Endothelial cell of umbilical vein (primary cell): ENCODE measurements around the gene CECR2. TPM values are rescaled to one million over a fixed set of nuclear protein-coding genes. Genes with fewer than 3 reads are reported as not detected.
"Not testable (repeated sequence)": the region's sequence is repeated elsewhere in the genome, so short reads cannot be mapped to it uniquely, and the experiment has no call there.

Source experiments
- BruUV-seq: library from RNA; stranded (reverse); fragments of 400-500 nt; replicated peaks from 2 replicates; lab custom pipeline; 2021; lab: Mats Ljungman, UMichigan
- CTCF ChIA-PET: fragments of 300-600, 350-600 bp; sonication (Branson Sonifier 250); formaldehyde crosslinking; loops from one replicate; lab custom pipeline; 2021; ENCODE audit warnings: antibody characterized with exemption, inconsistent platforms; lab: Charles Lee
- POLR2A ChIA-PET: fragments of 300-600, 350-600 bp; sonication (Branson Sonifier 250); formaldehyde crosslinking; loops from one replicate; lab custom pipeline; 2021; ENCODE audit warnings: antibody characterized with exemption, inconsistent platforms; lab: Charles Lee
- DNase-seq: peaks from one replicate; pipeline ENCODE4 v3.0.0-alpha.2; 2011; ENCODE audit warnings: low read depth, low spot score
- FAIRE-seq: peaks from 2 replicates; lab custom pipeline; 2011; peaks lifted over from hg19 to GRCh38; lab: Jason Lieb, UNC
- H2AFZ ChIP-seq: 2 replicates; pipeline ENCODE4 v1.6.0; 2012; ENCODE audit warnings: low read depth, low read length, control low read depth, inconsistent platforms
- H3K27ac ChIP-seq: 2 replicates; pipeline ENCODE4 v1.5.1; 2011; ENCODE audit warnings: low read depth, mild to moderate bottlenecking, control low read depth, low read length, moderate library complexity; ENCODE audit not compliant: insufficient read depth
- H3K27me3 ChIP-seq, 2 experiments: 2 replicates each; pipeline versions ENCODE4 v1.6.0 to v1.6.1; 2011; ENCODE audit warnings: low read length in 2 of 2, mixed read lengths in 1 of 2; ENCODE audit not compliant: control insufficient read depth in 2 of 2, insufficient read depth in 2 of 2
- H3K36me3 ChIP-seq, 2 experiments: 2 replicates in 1 of 2; 3 replicates in 1 of 2; pipeline ENCODE4 v1.5.1; 2011; ENCODE audit warnings: low read length in 2 of 2, mild to moderate bottlenecking in 1 of 2, moderate library complexity in 1 of 2; ENCODE audit not compliant: control insufficient read depth in 2 of 2, insufficient read depth in 2 of 2; ENCODE audit errors: extremely low read depth in 1 of 2
- H3K4me1 ChIP-seq: 3 replicates; pipeline ENCODE4 v1.5.1; 2011; ENCODE audit warnings: mild to moderate bottlenecking, low read length; ENCODE audit not compliant: control insufficient read depth, insufficient read depth; ENCODE audit errors: extremely low read depth
- H3K4me2 ChIP-seq: 2 replicates; pipeline ENCODE4 v1.6.1; 2011; ENCODE audit warnings: low read length, control low read depth, mixed read lengths; ENCODE audit not compliant: insufficient read depth
- H3K4me3 ChIP-seq, 3 experiments: fragments of 200-600 bp in 1 of 3; sonication (generic), shearing (Covaris generic) in 1 of 3; replicated peaks in 1 of 3; 2 replicates each; pipeline ENCODE4 v1.5.1; 2011 to 2016; ENCODE audit warnings: control low read depth in 3 of 3, low read length in 3 of 3, mild to moderate bottlenecking in 2 of 3, inconsistent platforms in 1 of 3, low read depth in 1 of 3, moderate library complexity in 1 of 3; ENCODE audit not compliant: insufficient read depth in 1 of 3
- H3K79me2 ChIP-seq: 2 replicates; pipeline ENCODE4 v1.6.0; 2012; ENCODE audit warnings: low read length, inconsistent platforms; ENCODE audit not compliant: control insufficient read depth, insufficient read depth
- H3K9ac ChIP-seq: replicated peaks from 2 replicates; pipeline ENCODE3; 2011; ENCODE audit warnings: low read length, control low read depth; ENCODE audit not compliant: insufficient read depth; ENCODE audit errors: extremely low read depth
- H3K9me1 ChIP-seq: replicated peaks from 3 replicates; pipeline ENCODE4 v1.6.0; 2011; ENCODE audit warnings: mild to moderate bottlenecking, low read length; ENCODE audit not compliant: control insufficient read depth, insufficient read depth; ENCODE audit errors: extremely low read depth
- H3K9me3 ChIP-seq: replicated peaks from 2 replicates; pipeline ENCODE4 v1.5.1; 2012; ENCODE audit warnings: low read length, inconsistent platforms; ENCODE audit not compliant: control insufficient read depth, insufficient read depth
- H4K20me1 ChIP-seq: replicated peaks from 2 replicates; pipeline ENCODE3; 2011; ENCODE audit warnings: mild to moderate bottlenecking, low read length; ENCODE audit not compliant: control insufficient read depth, insufficient read depth; ENCODE audit errors: extremely low read depth
- EZH2 ChIP-seq: IDR thresholded peaks from 2 replicates; pipeline ENCODE4 v1.6.1; 2012; ENCODE audit warnings: borderline replicate concordance, low read depth, mild to moderate bottlenecking, moderate library complexity, low read length, inconsistent platforms; ENCODE audit not compliant: severe bottlenecking
- FOS ChIP-seq: IDR thresholded peaks from 2 replicates; pipeline ENCODE4 v1.6.1; 2011; ENCODE audit warnings: mild to moderate bottlenecking, low read length, moderate library complexity, borderline replicate concordance; ENCODE audit not compliant: insufficient read depth
- GATA2 ChIP-seq: IDR thresholded peaks from 2 replicates; pipeline ENCODE4 v1.7.0; 2011; ENCODE audit warnings: low read depth, mild to moderate bottlenecking, moderate library complexity, mixed read lengths, low read length; ENCODE audit not compliant: insufficient read length, insufficient read depth
- JUN ChIP-seq: IDR thresholded peaks from 2 replicates; pipeline ENCODE4 v1.6.1; 2011; ENCODE audit warnings: borderline replicate concordance, low read depth; ENCODE audit not compliant: insufficient read length, insufficient read depth
- MAX ChIP-seq: IDR thresholded peaks from 2 replicates; pipeline ENCODE4 v1.6.1; 2011; ENCODE audit not compliant: insufficient read depth, insufficient read length
- MYC ChIP-seq: IDR thresholded peaks from one replicate; pipeline ENCODE4 v1.6.1; 2011; ENCODE audit warnings: mild to moderate bottlenecking, low read depth, low read length
- POLR2A ChIP-seq: IDR thresholded peaks from 2 replicates; pipeline ENCODE4 v1.6.1; 2012; ENCODE audit warnings: low read depth, mild to moderate bottlenecking, control low read depth, low read length
- POLR2AphosphoS5 ChIP-seq: IDR thresholded peaks from 2 replicates; pipeline ENCODE4 v1.6.1; 2012; ENCODE audit warnings: low read depth, mild to moderate bottlenecking, control low read depth, low read length, moderate library complexity; ENCODE audit not compliant: insufficient read depth
- dilution Hi-C: fragments of 300-500 bp; cut with MboI; formaldehyde crosslinking; loops from one replicate; pipeline ENCODE4 v1.15.0; 2019; ENCODE audit warnings: low sequenced_read_pairs; ENCODE audit not compliant: extremely low pct_ligation_motif_present
- intact Hi-C: fragments of 100-400 bp; cut with micrococcal nuclease; formaldehyde crosslinking; loops from one replicate; pipeline ENCODE4 v1.10.0; 2022
- polyA plus RNA-seq, 4 experiments: library from polyadenylated mRNA; depleted of rRNA in 3 of 4; stranded (reverse) in 3 of 4; unstranded in 1 of 4; fragments of >200 nt; gene quantifications; 2 replicates each; pipeline versions ENCODE4 v1.2.1 to v1.2.3, GENCODE V29; 2011 to 2012; ENCODE audit warnings: missing spikeins in 1 of 4
- total RNA-seq: library from RNA; stranded (reverse); gene quantifications from 2 replicates; pipeline ENCODE4 v1.2.3, GENCODE V29; 2021
- TF ChIP-seq, protein P1 (sequence below), 2 donors: IDR thresholded peaks; 1 replicate in 1 of 2; 2 replicates in 1 of 2; pipeline ENCODE4 v1.5.1; 2011; ENCODE audit warnings: low read length in 2 of 2, mild to moderate bottlenecking in 2 of 2, moderate library complexity in 2 of 2, control low read depth in 1 of 2, inconsistent platforms in 1 of 2, low read depth in 1 of 2; ENCODE audit not compliant: insufficient read depth in 1 of 2; ENCODE audit errors: extremely low read depth in 1 of 2

The CECR2 gene
- total and polyA plus RNA-seq, 2 donors (not counting 3 experiments of a cell fraction or from before 2014, with no cell fraction given) = 0.01 TPM; not detected in 1

DNA sequence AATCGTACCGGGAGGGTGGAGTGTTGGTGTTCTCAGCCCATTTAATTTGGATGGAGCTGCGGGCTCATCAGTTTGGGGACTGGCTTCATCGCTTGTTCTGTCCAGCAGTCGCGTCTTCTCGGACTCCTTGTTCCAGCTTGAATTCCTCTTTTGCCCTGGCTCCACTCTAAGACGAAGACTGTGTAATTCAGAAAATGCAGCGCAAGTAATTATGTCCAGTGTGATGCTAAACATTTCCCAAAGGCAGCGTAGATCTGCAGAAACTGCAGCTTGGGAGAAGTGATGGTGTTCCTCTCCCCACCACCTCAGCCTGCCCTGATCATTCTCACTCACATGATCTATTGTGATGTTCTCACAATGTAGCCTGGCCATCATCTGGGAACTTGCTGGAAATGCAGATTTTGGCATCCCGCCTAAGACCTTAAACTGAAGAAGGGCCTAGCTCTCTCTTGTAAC lies 194.7 kb downstream of the CECR2 start:
- POLR2A ChIA-PET = no interaction called here
- TF ChIP-seq, protein P1, sequence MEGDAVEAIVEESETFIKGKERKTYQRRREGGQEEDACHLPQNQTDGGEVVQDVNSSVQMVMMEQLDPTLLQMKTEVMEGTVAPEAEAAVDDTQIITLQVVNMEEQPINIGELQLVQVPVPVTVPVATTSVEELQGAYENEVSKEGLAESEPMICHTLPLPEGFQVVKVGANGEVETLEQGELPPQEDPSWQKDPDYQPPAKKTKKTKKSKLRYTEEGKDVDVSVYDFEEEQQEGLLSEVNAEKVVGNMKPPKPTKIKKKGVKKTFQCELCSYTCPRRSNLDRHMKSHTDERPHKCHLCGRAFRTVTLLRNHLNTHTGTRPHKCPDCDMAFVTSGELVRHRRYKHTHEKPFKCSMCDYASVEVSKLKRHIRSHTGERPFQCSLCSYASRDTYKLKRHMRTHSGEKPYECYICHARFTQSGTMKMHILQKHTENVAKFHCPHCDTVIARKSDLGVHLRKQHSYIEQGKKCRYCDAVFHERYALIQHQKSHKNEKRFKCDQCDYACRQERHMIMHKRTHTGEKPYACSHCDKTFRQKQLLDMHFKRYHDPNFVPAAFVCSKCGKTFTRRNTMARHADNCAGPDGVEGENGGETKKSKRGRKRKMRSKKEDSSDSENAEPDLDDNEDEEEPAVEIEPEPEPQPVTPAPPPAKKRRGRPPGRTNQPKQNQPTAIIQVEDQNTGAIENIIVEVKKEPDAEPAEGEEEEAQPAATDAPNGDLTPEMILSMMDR (IDR thresholded peaks at IDR 0.05; ENCODE audit: extremely low read depth in 1 of 2, insufficient read depth in 1 of 2, low read depth in 1 of 2, low read length in 2 of 2) = no peak
- no peak for TF ChIP-seq GATA2
- no peak for TF ChIP-seq FOS
- no peak for TF ChIP-seq POLR2A
- TF ChIP-seq JUN = no peak
- no peak for TF ChIP-seq MAX
- TF ChIP-seq POLR2AphosphoS5 = no peak
- no peak for TF ChIP-seq MYC
- no peak for TF ChIP-seq EZH2
- no peak overlapping the region for H2AFZ ChIP-seq
- no peak overlapping the region for H3K4me3 ChIP-seq
- CTCF ChIA-PET = no interaction called here
- no peaks in the 10 kb centered on the region for H3K9me1 ChIP-seq
- BruUV-seq = no TSS peak
- DNase-seq = no peak
- no peaks in the 10 kb centered on the region for H3K9me3 ChIP-seq
- H3K79me2 ChIP-seq = no peaks in the 10 kb centered on the region
- H3K36me3 ChIP-seq = no peaks in the 10 kb centered on the region
- no peak for FAIRE-seq
- H3K4me1 ChIP-seq = no peaks in the 10 kb centered on the region
- H3K9ac ChIP-seq = no peak overlapping the region
- H3K4me2 ChIP-seq = no peak overlapping the region
- H4K20me1 ChIP-seq = no peaks in the 10 kb centered on the region
- dilution Hi-C loops (no loop called here), intact Hi-C loops (no loop called here)
- no peak overlapping the region for H3K27ac ChIP-seq
- peaks cover 3 to 6% of the 10 kb centered on the region in 2 experiments for H3K27me3 ChIP-seq

- H3K79me2 ChIP-seq, BruUV-seq, H4K20me1 ChIP-seq, FAIRE-seq, H3K27me3 ChIP-seq, CTCF ChIA-PET, H3K4me1 ChIP-seq, H3K9me1 ChIP-seq, DNase-seq, H3K27ac ChIP-seq, H3K9me3 ChIP-seq, H3K4me3 ChIP-seq, intact Hi-C loops, H3K36me3 ChIP-seq, H2AFZ ChIP-seq, H3K4me2 ChIP-seq, POLR2A ChIA-PET, dilution Hi-C loops, H3K9ac ChIP-seq: not testable (repeated sequence)
Measured at GRCh38 chr22:17566016-17566687, 196.9 kb downstream of the CECR2 start.
